Brain microvascular endothelial cell (primary cell): ENCODE data around the gene EPM2A.

Experiments used
- DNase-seq: peaks from one replicate; pipeline ENCODE4 v3.0.0-alpha.2; 2020
- H3K27ac ChIP-seq: fragments of 250-450 bp; sonication (Bioruptor Pico); 2 replicates; pipeline ENCODE4 v1.5.1; 2020; ENCODE audit warnings: mild to moderate bottlenecking, moderate library complexity
- H3K27me3 ChIP-seq: fragments of 250-450 bp; sonication (Bioruptor Pico); replicated peaks from 2 replicates; pipeline ENCODE4 v1.5.1; 2020; ENCODE audit warnings: mild to moderate bottlenecking
- H3K36me3 ChIP-seq: fragments of 250-450 bp; sonication (Bioruptor Pico); replicated peaks from 2 replicates; pipeline ENCODE4 v1.5.1; 2020; ENCODE audit warnings: mild to moderate bottlenecking
- H3K4me3 ChIP-seq: 2 replicates; pipeline ENCODE4 v1.5.1; 2011; ENCODE audit warnings: low read depth, mild to moderate bottlenecking, control low read depth, low read length, moderate library complexity
- in situ Hi-C: cut with HindIII; loops from 2 replicates; pipeline ENCODE4 v1.10.0; 2017; ENCODE audit warnings: low sequenced_read_pairs, low pct_ligation_motif_present
- TF ChIP-seq, protein P1 (sequence below): IDR thresholded peaks from 2 replicates; pipeline ENCODE4 v1.5.1; 2011; ENCODE audit warnings: low read depth, mild to moderate bottlenecking, moderate library complexity, low read length, control low read depth, inconsistent platforms; ENCODE audit errors: missing control alignments

The EPM2A gene

DNA sequence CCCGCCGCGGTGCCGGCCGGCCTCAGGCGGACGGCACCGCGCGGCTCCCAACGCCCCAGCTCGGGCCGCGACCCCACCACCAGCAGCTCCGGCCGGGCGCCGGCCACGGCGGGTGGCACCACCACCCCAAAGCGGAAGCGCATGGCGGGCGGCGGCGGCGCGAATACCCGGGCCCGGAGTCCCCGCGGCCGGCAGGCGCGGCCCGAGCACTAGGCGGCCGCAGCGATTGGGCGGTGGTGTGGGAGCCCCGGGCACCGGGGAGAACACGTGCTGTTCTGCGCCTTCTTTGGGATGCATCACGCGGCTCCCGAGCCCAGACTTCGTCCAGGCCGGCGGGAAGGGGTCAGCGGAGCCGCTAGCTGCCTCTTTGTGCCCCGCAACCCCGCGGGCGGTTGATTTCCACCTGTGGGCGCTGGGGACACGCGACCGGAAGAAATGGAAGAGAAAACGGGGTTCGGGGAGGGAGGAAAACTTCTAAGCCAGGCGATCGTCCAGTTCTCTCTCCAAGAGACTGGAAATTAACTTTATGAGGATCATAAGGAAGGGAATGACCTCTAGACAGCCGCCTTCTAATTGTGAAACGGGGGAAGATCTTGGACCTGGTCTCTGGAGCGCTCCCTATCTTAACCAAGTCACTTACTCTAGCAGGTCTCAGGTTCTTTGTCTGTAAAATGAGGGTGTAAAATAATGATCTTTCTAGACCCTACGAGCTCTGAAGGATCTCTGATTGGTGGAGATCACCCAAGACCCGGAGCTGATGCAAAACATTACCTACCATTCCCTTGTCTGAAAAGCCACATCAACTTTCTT is at the start of gene EPM2A:
TSS of gene EPM2A (minus strand) at position 165 of the 810 bp plus-strand sequence. CDS start at position 143, 22 bp downstream.
- in situ Hi-C loops = no loop called here
- TF ChIP-seq, protein P1, sequence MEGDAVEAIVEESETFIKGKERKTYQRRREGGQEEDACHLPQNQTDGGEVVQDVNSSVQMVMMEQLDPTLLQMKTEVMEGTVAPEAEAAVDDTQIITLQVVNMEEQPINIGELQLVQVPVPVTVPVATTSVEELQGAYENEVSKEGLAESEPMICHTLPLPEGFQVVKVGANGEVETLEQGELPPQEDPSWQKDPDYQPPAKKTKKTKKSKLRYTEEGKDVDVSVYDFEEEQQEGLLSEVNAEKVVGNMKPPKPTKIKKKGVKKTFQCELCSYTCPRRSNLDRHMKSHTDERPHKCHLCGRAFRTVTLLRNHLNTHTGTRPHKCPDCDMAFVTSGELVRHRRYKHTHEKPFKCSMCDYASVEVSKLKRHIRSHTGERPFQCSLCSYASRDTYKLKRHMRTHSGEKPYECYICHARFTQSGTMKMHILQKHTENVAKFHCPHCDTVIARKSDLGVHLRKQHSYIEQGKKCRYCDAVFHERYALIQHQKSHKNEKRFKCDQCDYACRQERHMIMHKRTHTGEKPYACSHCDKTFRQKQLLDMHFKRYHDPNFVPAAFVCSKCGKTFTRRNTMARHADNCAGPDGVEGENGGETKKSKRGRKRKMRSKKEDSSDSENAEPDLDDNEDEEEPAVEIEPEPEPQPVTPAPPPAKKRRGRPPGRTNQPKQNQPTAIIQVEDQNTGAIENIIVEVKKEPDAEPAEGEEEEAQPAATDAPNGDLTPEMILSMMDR = peak; percentile 18
- peak within 1 kb of the TSS; percentile 83 for H3K27ac ChIP-seq

DNA sequence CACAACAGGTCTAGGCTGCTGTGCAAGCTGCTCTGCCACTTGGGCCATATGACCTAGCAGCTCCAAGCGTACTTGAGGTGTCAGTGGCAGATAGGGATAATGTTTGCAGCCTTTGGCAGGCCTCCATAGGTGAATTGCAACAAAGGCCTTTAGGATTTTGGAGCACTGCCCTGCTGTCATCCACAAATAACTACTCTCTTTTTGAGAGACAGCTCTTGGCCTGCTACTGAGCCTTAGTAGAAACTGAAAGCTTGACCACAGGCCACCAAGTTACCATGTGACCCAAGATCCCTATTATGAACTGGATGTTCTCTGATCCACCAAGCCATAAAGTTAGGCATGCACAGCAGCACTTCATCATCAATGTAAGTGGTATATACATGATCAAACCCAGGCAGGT is 49.4 kb upstream of the EPM2A start:
- TF ChIP-seq, protein P1 = no peak
- no peaks in the 10 kb centered on the region for H3K36me3 ChIP-seq
- H3K4me3 ChIP-seq = no peak overlapping the region
- in situ Hi-C loops = no loop called here
- DNase-seq = no peak
- no peaks in the 10 kb centered on the region for H3K27me3 ChIP-seq
- H3K27ac ChIP-seq = no peak overlapping the region

More for the DNA sequence above, at the start of gene EPM2A:
- peak within 1 kb of the TSS; percentile 67 for H3K4me3 ChIP-seq
- DNase-seq = peak; percentile 67
- H3K27me3 ChIP-seq = no peaks in the 10 kb centered on the region
- no peaks in the 10 kb centered on the region for H3K36me3 ChIP-seq

DNA sequence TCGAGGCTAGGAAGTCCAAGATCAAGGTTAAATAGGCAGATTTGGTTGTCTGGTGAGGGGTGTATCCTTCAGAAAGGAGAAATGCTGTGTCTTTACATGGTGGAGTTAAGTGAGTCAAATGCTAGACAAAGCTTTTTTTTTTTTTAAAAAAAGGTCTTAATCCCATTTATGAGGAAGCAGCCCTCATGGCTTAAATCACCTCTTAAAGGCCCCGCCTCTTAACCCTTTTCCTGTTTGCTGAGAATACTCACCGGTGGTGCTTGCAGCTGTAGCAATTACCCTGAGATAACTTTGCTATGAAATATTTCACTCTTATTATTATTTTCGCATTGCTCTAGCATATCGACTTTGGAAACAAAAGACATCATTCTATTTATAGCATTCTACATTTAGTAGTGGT is 48.5 kb upstream of the EPM2A start:
- H3K27me3 ChIP-seq = no peaks in the 10 kb centered on the region
- no peaks in the 10 kb centered on the region for H3K36me3 ChIP-seq
- TF ChIP-seq, protein P1 = no peak
- in situ Hi-C loops = no loop called here
- no peak overlapping the region for H3K27ac ChIP-seq
- DNase-seq = no peak
- H3K4me3 ChIP-seq = no peak overlapping the region

DNA sequence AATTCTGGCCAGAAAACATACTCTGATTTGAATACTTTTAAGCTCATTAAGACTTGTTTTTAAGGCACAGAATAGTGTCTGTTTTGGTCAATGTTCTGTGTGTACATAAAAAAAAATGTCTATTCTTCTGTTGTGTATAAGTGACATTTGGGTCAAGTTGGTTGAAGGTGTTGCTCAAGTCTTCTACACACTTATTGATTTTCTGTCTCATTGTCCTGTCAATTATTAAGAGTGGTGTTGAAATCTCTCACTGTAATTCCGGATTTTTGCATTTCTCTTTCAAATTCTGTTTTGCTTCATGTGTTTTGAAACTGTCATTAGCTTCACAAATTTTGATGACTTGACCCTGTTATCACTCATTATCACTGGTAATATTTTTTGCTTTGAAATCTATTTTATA is 37.5 kb upstream of the EPM2A start:
- TF ChIP-seq, protein P1 = no peak
- in situ Hi-C loops = no loop called here
- Histone ChIP-seq H3K36me3 (no peaks in the 10 kb centered on the region), H3K4me3 (no peak overlapping the region), H3K27ac (no peak overlapping the region), H3K27me3 (no peaks in the 10 kb centered on the region)
- DNase-seq = no peak

DNA sequence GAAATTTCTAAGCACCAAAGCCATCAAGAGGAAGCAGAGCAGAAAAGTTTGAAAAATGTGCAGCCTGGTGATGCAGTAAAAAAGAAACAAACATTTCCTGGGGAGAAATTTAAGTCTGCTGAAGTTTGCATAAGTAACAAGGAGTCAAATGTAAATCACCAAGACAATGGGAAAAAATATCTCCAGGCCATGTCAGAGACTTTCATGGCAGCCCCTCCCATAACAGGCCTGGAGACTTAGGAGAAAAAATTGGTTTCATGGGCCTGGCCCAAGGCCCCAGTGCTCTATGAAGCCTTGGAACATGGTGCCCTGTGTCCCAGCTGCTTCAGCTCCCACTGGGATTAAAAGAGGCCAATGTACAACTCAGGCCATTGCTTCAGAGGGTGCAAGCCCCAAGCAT is 30.1 kb upstream of the EPM2A start:
- TF ChIP-seq, protein P1 = no peak
- Histone ChIP-seq H3K36me3 (no peaks in the 10 kb centered on the region), H3K27ac (no peak overlapping the region), H3K4me3 (no peak overlapping the region), H3K27me3 (no peaks in the 10 kb centered on the region)
- no peak for DNase-seq
- in situ Hi-C loops = no loop called here
